Testis (tissue), 3 donors: ENCODE measurements around the gene DNAJB7. TPM values are rescaled to one million over a fixed set of nuclear protein-coding genes. Genes with fewer than 3 reads are reported as not detected.
"Not testable (repeated sequence)": the region's sequence is repeated elsewhere in the genome, so short reads cannot be mapped to it uniquely, and the experiment has no call there.

Experiments used
- DNase-seq: peaks from one replicate; pipeline ENCODE4 v3.0.0-alpha.2; 2019
- H3K27ac ChIP-seq, 2 donors: fragments of 200-600 bp; sonication (generic); one replicate each; pipeline ENCODE4 v1.5.1; 2019
- H3K27me3 ChIP-seq: fragments of 200-600 bp; sonication (generic); one replicate; pipeline ENCODE4 v1.5.1; 2019
- H3K36me3 ChIP-seq: fragments of 200-600 bp; sonication (generic); one replicate; pipeline ENCODE4 v1.5.1; 2017; ENCODE audit warnings: low read depth; ENCODE audit errors: missing control alignments
- H3K4me1 ChIP-seq: fragments of 200-600 bp; sonication (generic); one replicate; pipeline ENCODE4 v1.5.1; 2019
- H3K4me3 ChIP-seq, 2 donors: fragments of 200-600 bp; sonication (generic); one replicate each; pipeline ENCODE4 v1.5.1; 2017 to 2019
- H3K9me3 ChIP-seq: fragments of 200-600 bp; sonication (generic); one replicate; pipeline ENCODE4 v1.5.1; 2017
- POLR2A ChIP-seq: fragments of 450-650 bp; IDR thresholded peaks from one replicate; pipeline ENCODE4 v1.6.1; 2017; ENCODE audit warnings: antibody characterized with exemption, mild to moderate bottlenecking, moderate library complexity
- WGBS, 2 donors: methylation state at CpG; one replicate each; pipeline ENCODE4 v1.1.5; 2018; 5-methylcytosine and 5-hydroxymethylcytosine counted together
- intact Hi-C: fragments of 100-400 bp; cut with DNase I; formaldehyde crosslinking; loops from one replicate; pipeline ENCODE4 v1.15.1; 2023; ENCODE audit warnings: low total_unique reads
- polyA plus RNA-seq: library from polyadenylated mRNA; stranded (reverse); fragments of 350-450 nt; fragmentation: Illumina TruSeq; extraction: RNeasy Lipid Tissue Mini Kit (QIAGEN cat#74804); gene quantifications from one replicate; pipeline ENCODE4 v1.2.3, GENCODE V29; 2014; ENCODE audit warnings: low read depth, low replicate concordance; ENCODE audit not compliant: insufficient read depth
- total RNA-seq, 2 donors: library from RNA; depleted of rRNA; stranded (reverse); fragments of >200 nt; gene quantifications; one replicate each; pipeline ENCODE4 v1.2.3, GENCODE V29; 2016
- TF ChIP-seq, protein P1 (sequence below), 3 experiments: fragments of 450-650 bp in 2 of 3; fragments of 200-600 bp in 1 of 3; sonication (generic) in 1 of 3; IDR thresholded peaks; one replicate each; pipeline ENCODE4 v1.5.1; 2016 to 2019; ENCODE audit warnings: antibody characterized with exemption in 3 of 3, mild to moderate bottlenecking in 2 of 3, moderate library complexity in 1 of 3

Gene DNAJB7
- total and polyA plus RNA-seq, 3 donors from 2014 or later: 3.3 to 9.5 (median 3.8) TPM

DNA sequence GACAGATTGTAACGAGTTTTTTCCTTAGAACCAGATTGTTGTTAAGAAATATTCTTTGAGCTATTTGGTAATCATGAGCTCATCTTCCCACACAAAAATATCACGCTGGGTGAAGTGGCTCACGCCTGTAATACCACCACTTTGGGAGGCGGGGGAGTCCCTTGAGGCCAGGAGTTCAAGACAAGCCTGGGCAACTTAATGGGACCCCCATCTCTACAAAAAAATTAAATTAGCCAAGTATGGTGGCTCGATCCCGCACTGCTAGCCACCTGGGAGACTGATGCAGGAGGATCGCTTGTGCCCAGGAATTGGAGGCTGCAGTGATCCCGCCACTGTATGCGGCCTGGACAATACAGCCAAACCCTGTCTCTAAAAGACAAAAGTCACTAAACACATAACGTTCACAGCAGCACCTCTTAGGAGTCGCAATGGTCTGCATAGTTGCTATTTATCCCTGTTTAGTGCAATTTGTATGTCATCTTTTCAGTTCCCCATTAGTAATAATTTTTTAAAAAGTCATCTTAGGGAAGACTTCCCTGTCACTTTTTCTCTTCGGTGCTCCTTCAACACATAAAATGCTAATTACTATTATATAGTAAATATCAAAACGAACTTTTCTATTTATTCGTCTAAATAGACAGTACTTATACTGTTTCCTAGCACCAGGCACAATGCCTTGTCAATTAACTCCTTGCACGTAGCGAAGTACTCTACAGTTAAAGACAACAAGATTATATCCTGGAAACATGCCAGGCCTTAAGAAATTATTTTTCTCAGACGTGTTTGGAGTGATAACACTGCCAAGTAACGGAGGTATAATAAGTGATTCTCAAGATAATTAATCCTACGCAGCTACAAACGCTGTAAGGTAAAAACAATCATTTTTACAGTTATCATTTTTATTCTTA, 6.6 kb downstream of the DNAJB7 start:
- H3K9me3 ChIP-seq: no peaks in the 10 kb centered on the region
- intact Hi-C loops: no loop called here

DNA sequence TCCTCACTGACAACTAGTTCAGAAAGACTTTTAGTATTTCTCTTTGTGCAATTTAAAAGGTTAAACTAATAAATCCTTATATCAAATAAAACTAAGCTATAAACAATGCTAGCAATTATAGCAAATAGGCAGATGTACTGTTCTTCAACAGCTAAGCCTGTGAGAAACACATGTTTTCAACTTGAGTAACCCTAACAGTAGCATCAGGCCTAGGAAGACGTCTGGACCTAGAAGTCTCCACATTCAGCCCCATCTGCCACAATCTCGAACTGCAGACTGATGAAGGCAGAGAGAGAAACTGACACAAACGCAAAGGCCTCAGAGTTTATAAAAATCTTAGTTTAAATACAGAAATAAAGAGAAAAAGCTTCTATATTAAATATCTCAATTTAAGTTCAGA, 8.0 kb downstream of the DNAJB7 start:
- 9 to 21% methylated on average over 3 of the region's 3 CpGs for WGBS, 2 donors

More for the DNA sequence above, 6.6 kb downstream of the DNAJB7 start:
- H3K4me3 ChIP-seq: peak overlapping the region; percentile 94 to 100
- peak; percentile 29 for DNase-seq
- H3K27ac ChIP-seq: peak overlapping the region; percentile 99 to 100
- H3K4me1 ChIP-seq: peaks cover 44% of the 10 kb centered on the region
- no peaks in the 10 kb centered on the region for H3K27me3 ChIP-seq
- TF ChIP-seq, protein P1, sequence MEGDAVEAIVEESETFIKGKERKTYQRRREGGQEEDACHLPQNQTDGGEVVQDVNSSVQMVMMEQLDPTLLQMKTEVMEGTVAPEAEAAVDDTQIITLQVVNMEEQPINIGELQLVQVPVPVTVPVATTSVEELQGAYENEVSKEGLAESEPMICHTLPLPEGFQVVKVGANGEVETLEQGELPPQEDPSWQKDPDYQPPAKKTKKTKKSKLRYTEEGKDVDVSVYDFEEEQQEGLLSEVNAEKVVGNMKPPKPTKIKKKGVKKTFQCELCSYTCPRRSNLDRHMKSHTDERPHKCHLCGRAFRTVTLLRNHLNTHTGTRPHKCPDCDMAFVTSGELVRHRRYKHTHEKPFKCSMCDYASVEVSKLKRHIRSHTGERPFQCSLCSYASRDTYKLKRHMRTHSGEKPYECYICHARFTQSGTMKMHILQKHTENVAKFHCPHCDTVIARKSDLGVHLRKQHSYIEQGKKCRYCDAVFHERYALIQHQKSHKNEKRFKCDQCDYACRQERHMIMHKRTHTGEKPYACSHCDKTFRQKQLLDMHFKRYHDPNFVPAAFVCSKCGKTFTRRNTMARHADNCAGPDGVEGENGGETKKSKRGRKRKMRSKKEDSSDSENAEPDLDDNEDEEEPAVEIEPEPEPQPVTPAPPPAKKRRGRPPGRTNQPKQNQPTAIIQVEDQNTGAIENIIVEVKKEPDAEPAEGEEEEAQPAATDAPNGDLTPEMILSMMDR (IDR thresholded peaks at IDR 0.05): no peak
- TF ChIP-seq POLR2A: no peak
- WGBS, 2 donors: 12 to 19% methylated on average over 20 of the region's 20 CpGs
- H3K36me3 ChIP-seq: no peaks in the 10 kb centered on the region

DNA sequence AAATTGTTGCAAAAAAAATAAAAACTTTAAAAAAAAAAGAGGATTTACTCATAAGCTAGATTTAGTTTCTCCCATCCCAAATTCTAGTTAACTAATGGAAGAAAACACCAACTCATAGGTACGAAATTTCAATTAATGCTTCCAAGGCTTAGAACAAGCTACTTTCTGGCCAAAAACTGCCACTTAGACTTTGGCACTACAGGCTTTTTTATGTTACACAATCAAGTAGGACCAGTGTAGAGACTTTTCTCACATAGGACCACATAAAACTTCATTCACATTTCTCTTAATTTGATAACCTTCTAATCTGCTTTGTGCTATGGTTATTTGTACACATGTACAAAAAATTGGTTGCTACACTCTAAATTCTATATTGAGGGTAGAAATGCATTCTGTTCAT, 8.6 kb downstream of the DNAJB7 start:
- Histone ChIP-seq H3K4me3 (no peak overlapping the region), H3K36me3 (no peaks in the 10 kb centered on the region), H3K27me3 (no peaks in the 10 kb centered on the region), H3K9me3 (no peaks in the 10 kb centered on the region), H3K4me1 (peaks cover 42% of the 10 kb centered on the region), H3K27ac (peak overlapping the region; percentile 99 to 100)
- DNase-seq: no peak
- WGBS, 2 donors: 46 to 50% methylated on average over 1 of the region's 1 CpG
- TF ChIP-seq, protein P1 (IDR thresholded peaks at IDR 0.05): no peak
- no peak for TF ChIP-seq POLR2A
- intact Hi-C loops: no loop called here

More for the DNA sequence above, 8.0 kb downstream of the DNAJB7 start:
- H3K4me3 ChIP-seq: no peak overlapping the region
- intact Hi-C loops: no loop called here
- peaks cover 44% of the 10 kb centered on the region for H3K4me1 ChIP-seq
- H3K9me3 ChIP-seq: no peaks in the 10 kb centered on the region
- no peaks in the 10 kb centered on the region for H3K27me3 ChIP-seq
- no peak for TF ChIP-seq POLR2A
- TF ChIP-seq, protein P1 (IDR thresholded peaks at IDR 0.05): no peak
- peak; percentile 37 for DNase-seq
- peak overlapping the region; percentile 99 to 100 for H3K27ac ChIP-seq
- no peaks in the 10 kb centered on the region for H3K36me3 ChIP-seq

DNA sequence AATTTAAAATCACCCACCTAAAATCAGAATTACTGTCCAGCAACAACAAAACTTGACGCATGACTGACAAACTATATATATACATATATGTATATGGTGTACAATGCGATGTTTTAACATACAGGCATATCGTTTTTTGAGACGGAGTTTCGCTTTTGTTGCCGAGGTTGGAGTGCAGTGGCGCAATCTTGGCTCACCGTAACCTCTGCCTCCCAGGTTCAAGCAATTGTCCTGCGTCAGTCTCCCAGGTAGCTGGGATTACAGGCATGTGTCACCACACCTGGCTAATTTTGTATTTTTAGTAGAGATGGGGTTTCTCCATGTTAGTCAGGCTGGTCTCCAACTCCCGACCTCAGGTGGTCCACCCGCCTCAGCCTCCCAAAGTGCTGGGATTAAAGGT, 16.1 kb downstream of the DNAJB7 start:
- H3K9me3 ChIP-seq, H3K27me3 ChIP-seq, H3K4me1 ChIP-seq, H3K4me3 ChIP-seq, H3K27ac ChIP-seq, intact Hi-C loops, H3K36me3 ChIP-seq, DNase-seq: not testable (repeated sequence)
- 91 to 93% methylated on average over 11 of the region's 11 CpGs for WGBS, 2 donors

DNA sequence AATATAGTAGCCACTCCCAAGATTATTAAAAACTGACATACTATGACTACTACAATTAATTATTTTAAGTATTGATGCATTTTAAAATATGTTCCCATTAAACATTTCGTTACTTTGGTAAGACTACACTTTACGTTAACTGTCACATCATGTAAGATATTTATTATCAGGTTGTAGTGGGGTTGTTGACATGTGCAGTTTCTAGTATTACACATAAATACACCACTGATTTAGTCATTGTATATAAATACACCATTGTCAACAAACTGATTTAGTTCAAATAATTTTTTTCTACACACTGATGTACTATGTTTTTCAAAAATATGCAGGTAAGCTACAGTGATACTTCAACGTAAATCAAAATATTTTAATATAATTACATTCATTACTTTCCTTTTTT, 17.0 kb downstream of the DNAJB7 start:
- Histone ChIP-seq H3K4me3 (no peak overlapping the region), H3K36me3 (no peaks in the 10 kb centered on the region), H3K27me3 (no peaks in the 10 kb centered on the region), H3K27ac (no peak overlapping the region), H3K9me3 (no peaks in the 10 kb centered on the region), H3K4me1 (peaks cover 7% of the 10 kb centered on the region)
- DNase-seq: no peak
- TF ChIP-seq POLR2A: no peak
- TF ChIP-seq, protein P1 (IDR thresholded peaks at IDR 0.05): no peak
- intact Hi-C loops: no loop called here
- WGBS, 2 donors: 93 to 94% methylated on average over 3 of the region's 3 CpGs
